GM20431 (cell line): ENCODE results near the gene VTN.

Experiments
- in situ Hi-C: fragments of 300-500 bp; cut with MseI, MboI; formaldehyde crosslinking; loops from one replicate; pipeline ENCODE4 v1.15.0; 2020; ENCODE audit warnings: low sequenced_read_pairs; ENCODE audit not compliant: unreplicated experiment

VTN gene

GRCh38 chr17:28328325-28328724 is 41.8 kb downstream of the VTN start:
- in situ Hi-C loops, result no loop called here

- in situ Hi-C loops, result no loop called here
These were observed 42.4 kb downstream of the VTN start for GRCh38 chr17:28327709-28328108.

GRCh38 chr17:28327031-28327607 is 43.0 kb downstream of the VTN start:
- in situ Hi-C loops, result no loop called here

- in situ Hi-C loops, result no loop called here
These were observed 44.0 kb downstream of the VTN start for GRCh38 chr17:28326114-28326513.

- in situ Hi-C loops, result no loop called here
These were observed 44.9 kb downstream of the VTN start for GRCh38 chr17:28325211-28325610.

- in situ Hi-C loops, result no loop called here
These were observed 45.3 kb downstream of the VTN start for GRCh38 chr17:28324781-28325180.

- in situ Hi-C loops, result no loop called here
These were observed 45.8 kb downstream of the VTN start for GRCh38 chr17:28324267-28324745.

- in situ Hi-C loops, result no loop called here
These were observed 49.7 kb downstream of the VTN start for GRCh38 chr17:28320215-28321061.

- in situ Hi-C loops, result no loop called here
These were observed 50.5 kb downstream of the VTN start for GRCh38 chr17:28319598-28319935.

- in situ Hi-C loops, result no loop called here
These were observed 51.1 kb downstream of the VTN start, which contains the start of gene TMEM97 for GRCh38 chr17:28318759-28319597. Gene TMEM97, plus strand, starts transcription at chr17:28319200. Its CDS starts 40 bp downstream, at chr17:28319240.

GRCh38 chr17:28317966-28318758 is 51.9 kb downstream of the VTN start:
- in situ Hi-C loops, result no loop called here
